Measurements from ENCODE around the gene PROC. TPM values are rescaled to one million over a fixed set of nuclear protein-coding genes. Genes with fewer than 3 reads are reported as not detected.

PROC gene
- total and polyA plus RNA-seq, 2 of the 4 experiments (the other 2 are of a cell fraction): 0.07 TPM; not detected in 1

DNA sequence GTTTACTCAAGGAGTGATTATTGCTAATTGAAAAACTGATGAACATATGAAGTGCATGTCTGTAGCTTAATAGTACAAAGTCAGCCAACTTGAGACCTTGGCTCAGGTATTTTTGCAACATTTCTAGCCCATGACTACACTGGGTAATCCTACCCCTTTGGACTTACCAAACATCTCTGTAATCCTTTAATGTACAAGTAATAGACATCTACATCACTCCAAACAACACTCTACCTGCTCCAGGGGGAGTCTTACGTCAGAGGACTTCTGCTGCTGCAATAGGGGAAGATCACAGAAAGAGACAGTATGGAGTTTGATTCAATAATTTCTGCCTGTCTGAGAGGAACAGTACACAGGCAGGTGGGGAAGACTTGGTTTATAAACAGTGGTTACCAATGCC lies 54.0 kb downstream of the PROC start:
- intact Hi-C loops (cut with micrococcal nuclease): loop anchor here (10.0 kb wide), 2 partner anchors 87 to 407 kb away; partner anchors contain the start of gene MAP3K2

More for the DNA sequence above, 54.0 kb downstream of the PROC start:
- CTCF ChIA-PET: no interaction called here
- Histone ChIP-seq H3K18ac (ENCODE audit: low read depth, low read length) (no peak overlapping the region), H3K4me1 (ENCODE audit: control insufficient read depth, insufficient read depth, low read length) (0 out of 2 replicates have a peak, but pooled peaks cover 1% of the 10 kb centered on the region), H3K4ac (ENCODE audit: low read depth, low read length) (no peak overlapping the region), H3K9me3 (ENCODE audit: control insufficient read depth, insufficient read depth, low read length) (no peaks in the 10 kb centered on the region), H2BK5ac (ENCODE audit: low read depth, low read length, poor library complexity, severe bottlenecking) (no peak overlapping the region), H4K20me1 (ENCODE audit: insufficient read depth, low read length) (no peaks in the 10 kb centered on the region), H3K27me3 (ENCODE audit: control insufficient read depth, insufficient read depth, low read length) (no peaks in the 10 kb centered on the region), H2BK20ac (ENCODE audit: low read depth, low read length) (no peak overlapping the region), H4K91ac (ENCODE audit: insufficient read depth, low read depth, low read length) (no peak overlapping the region), H2AK9ac (replicated peaks; ENCODE audit: low read depth, low read length, poor library complexity) (no peak overlapping the region), H4K8ac (ENCODE audit: low read depth in 2 of 2, low read length in 2 of 2) (no peak overlapping the region), H2BK15ac (ENCODE audit: low read depth, low read length) (no peak overlapping the region), H3K4me2 (ENCODE audit: low read depth, low read length) (no peak overlapping the region), H3K9me1 (ENCODE audit: insufficient read depth, low read length) (peaks cover 4% of the 10 kb centered on the region; the same call in 1 of the 2 replicates), H3K14ac (replicated peaks; ENCODE audit: low read depth, low read length) (no peak overlapping the region), H2AFZ (replicated peaks; ENCODE audit: low read length, poor library complexity) (no peak overlapping the region), H3K9ac (ENCODE audit: low read depth, low read length) (no peak overlapping the region), H3K56ac (ENCODE audit: extremely low read depth, insufficient read depth, low read length) (no peak overlapping the region), H2AK5ac (ENCODE audit: low read depth, low read length) (no peak overlapping the region), H3K79me1 (ENCODE audit: low read depth in 1 of 2, low read length in 2 of 2) (0 out of 4 replicates have a peak, but pooled peaks cover 0 to 3% of the 10 kb centered on the region in 2 experiments), H4K5ac (ENCODE audit: low read depth, low read length) (no peak overlapping the region), H2BK120ac (ENCODE audit: low read depth, low read length) (no peak overlapping the region), H3K36me3 (ENCODE audit: control insufficient read depth, insufficient read depth, low read length) (peaks cover 3% of the 10 kb centered on the region), H3K4me3 (ENCODE audit: insufficient read depth, low read depth, low read length) (no peak overlapping the region), H3K23ac (ENCODE audit: low read depth, low read length) (no peak overlapping the region), H3K27ac (ENCODE audit: insufficient read depth, low read length) (no peak overlapping the region)
- ATAC-seq (ENCODE audit: low read depth) (no peak), DNase-seq (no peak)
- POLR2A ChIA-PET (ENCODE audit: unreplicated experiment): no interaction called here
- dilution Hi-C loops (cut with HindIII; ENCODE audit: low sequenced_read_pairs, unreplicated experiment) (no loop called here), in situ Hi-C loops (cut with MboI; ENCODE audit: low sequenced_read_pairs) (no loop called here)
- TF ChIP-seq FOS (IDR thresholded peaks at IDR 0.05; ENCODE audit: low read depth, low read length) (no peak), CHD1 (IDR thresholded peaks at IDR 0.05; ENCODE audit: low read depth, low read length) (no peak), RFX5 (IDR thresholded peaks at IDR 0.05; ENCODE audit: low read depth, low read length) (no peak), SMC3 (IDR thresholded peaks at IDR 0.05; ENCODE audit: low read depth, low read length) (no peak), MAFK (IDR thresholded peaks at IDR 0.05; ENCODE audit: low read depth, low read length) (no peak), NFE2L2 (IDR thresholded peaks at IDR 0.05; ENCODE audit: low read depth, low read length) (no peak), RAD21 (IDR thresholded peaks at IDR 0.05; ENCODE audit: low read length) (no peak), POLR2A (IDR thresholded peaks at IDR 0.05; ENCODE audit: low read depth, low read length) (no peak), CTCF (conservative IDR thresholded peaks at IDR 0.05; ENCODE audit: low read depth, low read length) (no peak), CEBPB (IDR thresholded peaks at IDR 0.05; ENCODE audit: low read depth, low read length) (no peak), RCOR1 (IDR thresholded peaks at IDR 0.05; ENCODE audit: insufficient replicate concordance, low read length) (no peak), MXI1 (IDR thresholded peaks at IDR 0.05; ENCODE audit: borderline replicate concordance, low read depth, low read length) (no peak)
- WGBS, 2 experiments (ENCODE audit: extremely low coverage in 2 of 2, insufficient read length in 1 of 2): no CpG with 5 or more reads among the region's 1 CpG
- BruUV-seq (replicated peaks): no TSS peak

All from IMR-90 (cell line).